Eye (tissue), 1 donor: ENCODE measurements around the gene PNMA8B.
"Not testable (repeated sequence)": the region's sequence is repeated elsewhere in the genome, so short reads cannot be mapped to it uniquely, and the experiment has no call there.

Source experiments
- DNase-seq: peaks from one replicate; pipeline ENCODE4 v3.0.0-alpha.2; 2015

The PNMA8B gene

GRCh38 chr19:46513461-46514236, 18.0 kb upstream of the PNMA8B start:
- peak; percentile 93 for DNase-seq

- DNase-seq, result no peak
These were observed 15.6 kb upstream of the PNMA8B start for GRCh38 chr19:46511237-46511636.

GRCh38 chr19:46508206-46508605, 12.5 kb upstream of the PNMA8B start:
- DNase-seq, result no peak

DNA sequence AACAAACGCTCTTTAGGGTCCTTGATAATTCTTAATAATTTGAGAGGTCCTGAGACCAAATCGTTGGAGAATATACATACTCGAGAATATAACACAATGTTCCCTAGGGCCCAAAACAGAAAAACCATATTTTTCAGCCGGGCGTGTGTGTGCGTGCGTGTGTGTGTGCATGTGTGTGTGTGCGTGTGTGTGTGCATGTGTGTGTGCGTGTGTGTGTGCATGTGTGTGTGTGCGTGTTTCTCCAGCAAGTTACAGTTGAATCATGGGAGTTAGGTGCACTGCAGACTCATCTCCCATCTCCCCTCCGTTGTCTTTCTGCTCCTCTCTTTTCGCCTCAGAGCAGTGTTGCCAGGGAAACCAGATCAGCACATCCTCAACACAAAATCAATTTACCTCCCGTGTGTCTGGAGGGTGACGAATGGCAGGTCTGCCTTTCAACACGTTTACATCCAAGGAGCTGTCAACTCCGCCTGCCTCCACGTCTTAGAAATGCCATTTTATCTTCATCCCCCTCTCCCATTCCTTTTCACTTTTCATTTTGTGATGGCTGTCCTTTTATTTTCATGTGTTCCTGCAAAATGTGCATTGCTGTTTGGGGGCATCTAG, 8.3 kb upstream of the PNMA8B start:
- peak; percentile 68 for DNase-seq

DNA sequence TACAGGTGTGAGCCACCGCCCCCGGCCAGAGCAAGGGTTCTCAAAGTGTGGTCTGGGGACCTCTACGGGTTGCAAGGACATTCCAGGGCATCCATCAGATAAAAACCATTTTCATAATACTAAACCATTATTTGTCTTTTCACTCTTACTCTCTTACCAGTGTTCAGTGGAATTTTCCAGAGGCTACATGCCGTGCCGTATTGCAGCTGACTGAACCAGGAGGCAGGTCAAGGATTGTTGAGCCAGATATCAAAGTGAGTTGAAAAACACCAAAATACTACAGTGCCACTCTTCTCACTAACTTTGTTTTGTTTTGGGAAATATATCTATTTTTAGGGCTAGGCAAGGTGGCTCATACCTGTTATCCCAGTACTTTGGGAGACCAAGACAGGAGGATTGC, 7.2 kb upstream of the PNMA8B start:
- DNase-seq, result no peak

GRCh38 chr19:46499692-46500091, 4.0 kb upstream of the PNMA8B start:
- DNase-seq, result no peak

- DNase-seq, result no peak
These were observed 2.1 kb upstream of the PNMA8B start for GRCh38 chr19:46497773-46498172.

DNA sequence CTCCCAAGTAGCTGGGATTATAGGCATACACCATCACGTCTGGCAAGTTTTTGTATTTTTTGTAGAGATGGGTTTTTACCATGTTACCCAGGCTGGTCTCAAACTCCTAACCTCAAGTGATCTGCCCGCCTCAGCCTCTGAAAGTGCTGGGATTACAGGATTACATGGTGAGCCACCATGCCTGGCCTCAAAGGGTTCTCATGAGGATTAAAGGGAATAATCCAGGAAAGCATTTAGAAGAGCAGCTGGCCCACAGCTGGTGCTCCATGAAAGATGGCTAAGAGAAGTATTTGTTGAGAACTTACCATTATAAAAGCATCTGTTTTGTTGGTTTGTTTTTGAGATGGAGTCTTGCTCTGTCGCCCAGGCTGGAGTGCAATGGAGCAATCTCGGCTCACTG, 1.2 kb upstream of the PNMA8B start:
- not testable (repeated sequence) for DNase-seq

DNA sequence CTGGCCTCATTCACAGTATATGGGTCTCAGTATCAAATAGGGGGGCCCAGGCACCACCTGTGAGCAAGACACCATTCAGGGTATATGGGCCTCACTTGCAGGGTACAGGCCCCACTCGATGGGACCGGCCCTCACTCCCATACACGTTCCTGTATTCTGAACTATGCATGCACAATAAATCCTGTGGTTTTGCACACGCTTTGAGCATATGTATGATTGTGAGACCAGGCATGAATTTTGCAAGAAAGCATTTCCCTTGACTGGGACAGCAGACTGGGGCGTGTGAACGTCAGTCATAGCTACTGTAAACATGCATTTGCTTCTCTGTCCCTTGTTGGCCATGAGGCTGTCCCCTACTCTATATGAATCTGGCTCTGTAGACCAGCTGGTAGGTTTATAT, 637 bp upstream of the PNMA8B start:
- DNase-seq, result no peak

GRCh38 chr19:46494941-46495785, 504 bp downstream of the PNMA8B start:
- no peak for DNase-seq

DNA sequence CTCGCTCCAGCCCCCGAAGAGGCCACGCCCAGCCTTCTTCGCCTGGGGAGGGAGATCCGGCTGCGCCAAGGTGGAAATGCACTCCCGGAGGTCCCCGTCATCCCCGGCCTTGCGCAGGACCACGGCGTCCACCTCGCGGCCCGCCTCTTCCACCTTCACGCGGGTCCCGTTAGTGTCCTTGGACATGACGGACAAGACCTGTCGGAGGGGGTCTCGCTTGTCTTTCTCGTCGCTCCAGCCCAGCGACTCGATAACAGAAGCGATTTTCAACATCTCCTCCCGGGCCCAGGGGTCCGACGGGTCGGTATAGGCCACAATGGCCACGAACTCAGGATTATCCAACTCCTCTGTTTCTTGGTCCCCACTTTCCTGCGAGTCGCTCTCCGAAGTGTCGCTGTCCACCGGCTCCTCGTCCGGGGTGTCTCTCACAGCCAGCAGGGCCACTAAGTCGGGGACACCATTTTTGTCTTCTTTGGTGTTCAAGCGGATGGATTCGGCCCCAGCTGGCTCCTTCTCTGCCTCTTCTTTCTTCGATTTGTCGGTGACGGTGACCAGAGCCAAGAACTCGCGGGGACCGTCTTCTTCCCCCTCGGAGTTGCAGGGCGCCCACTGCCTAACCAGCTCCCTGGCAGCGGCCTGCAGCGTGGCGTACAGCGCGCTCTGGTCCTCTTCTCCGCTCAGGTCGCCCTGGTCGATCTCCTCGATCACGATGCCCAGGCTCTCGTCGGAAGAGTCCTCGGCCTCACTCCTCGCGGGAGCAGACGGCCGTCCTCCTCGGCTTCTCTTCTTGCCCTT, 1.3 kb downstream of the PNMA8B start:
- DNase-seq, result no peak

DNA sequence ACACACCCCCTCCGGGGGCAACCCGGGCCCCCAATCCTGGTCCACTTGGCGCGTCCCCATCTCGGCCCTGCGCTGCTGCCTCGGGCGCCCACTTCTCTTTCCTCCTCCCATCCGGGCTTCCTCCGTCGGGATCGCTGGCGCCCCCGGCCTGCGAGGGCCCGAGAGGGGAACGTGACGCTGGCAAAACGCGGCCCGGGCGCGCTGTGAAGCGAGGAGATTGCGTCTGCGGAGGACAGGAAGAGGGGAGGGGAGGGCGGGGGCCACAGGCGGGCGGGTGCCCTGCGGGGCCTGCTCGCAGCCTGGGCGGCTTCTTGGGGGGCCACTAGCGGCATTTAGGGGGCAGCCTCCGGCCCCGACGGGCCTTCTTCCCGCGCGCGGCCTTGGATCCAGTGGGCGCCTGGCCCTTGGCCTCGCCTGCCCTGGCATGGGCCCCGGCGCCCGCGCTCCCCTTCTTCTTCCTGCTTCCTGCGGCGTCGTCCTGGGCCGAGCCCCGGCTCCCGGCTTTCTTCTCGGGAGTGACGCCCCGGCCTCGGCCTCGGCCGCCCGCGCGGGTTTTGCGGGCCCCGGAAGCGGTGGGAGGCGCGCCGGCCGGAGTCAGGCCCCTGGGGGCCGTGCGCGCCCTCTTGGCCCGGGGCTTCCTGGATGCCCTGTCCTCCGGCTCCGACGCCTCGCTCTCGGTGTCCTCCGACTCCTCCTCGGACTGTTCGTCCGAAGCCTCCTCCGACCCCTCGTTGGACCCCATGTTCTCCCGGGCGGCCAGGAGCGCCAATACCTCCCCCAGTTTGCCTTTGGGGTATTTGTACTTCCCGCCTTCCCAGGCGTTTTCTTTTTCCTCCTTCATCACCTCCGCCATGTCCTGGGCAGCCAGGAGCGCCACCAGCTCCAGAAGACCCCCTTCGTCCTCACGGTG, 2.2 kb downstream of the PNMA8B start:
- peak; percentile 76 for DNase-seq

GRCh38 chr19:46492841-46493235, 2.8 kb downstream of the PNMA8B start:
- no peak for DNase-seq

DNA sequence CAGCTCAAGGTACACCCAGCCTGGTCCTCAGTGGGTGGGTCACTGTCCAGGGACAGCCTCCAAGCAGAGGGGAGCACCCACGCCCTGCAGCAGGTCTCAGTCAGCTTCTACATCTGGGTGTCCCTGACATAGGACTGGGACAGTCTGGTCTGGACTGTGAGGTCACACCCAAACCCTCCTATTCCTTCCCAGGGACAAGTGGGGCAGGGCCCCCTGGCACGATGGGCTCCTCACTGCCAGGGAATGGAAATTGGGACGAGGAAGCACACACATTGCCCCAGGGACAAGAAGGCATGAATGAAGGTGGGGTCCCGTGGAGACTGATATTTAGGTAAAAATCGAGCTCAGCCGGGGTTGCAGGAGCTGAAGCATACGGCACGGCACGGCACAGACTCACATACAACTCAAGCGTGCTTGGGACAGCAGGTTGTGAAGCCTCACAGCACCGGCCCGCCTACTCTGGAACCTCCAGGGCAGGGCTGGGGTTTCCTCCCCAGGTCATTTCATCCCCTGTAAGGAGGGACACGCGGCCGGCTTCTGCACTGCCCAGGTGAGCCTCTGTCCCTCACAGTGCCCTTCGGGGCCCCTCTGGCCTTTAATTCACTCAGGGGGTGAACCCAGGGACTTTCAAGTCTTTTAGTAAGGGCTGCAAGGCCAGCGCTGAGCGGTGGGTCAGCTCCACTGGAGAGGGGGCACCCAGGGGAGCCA, 3.5 kb downstream of the PNMA8B start:
- no peak for DNase-seq

DNA sequence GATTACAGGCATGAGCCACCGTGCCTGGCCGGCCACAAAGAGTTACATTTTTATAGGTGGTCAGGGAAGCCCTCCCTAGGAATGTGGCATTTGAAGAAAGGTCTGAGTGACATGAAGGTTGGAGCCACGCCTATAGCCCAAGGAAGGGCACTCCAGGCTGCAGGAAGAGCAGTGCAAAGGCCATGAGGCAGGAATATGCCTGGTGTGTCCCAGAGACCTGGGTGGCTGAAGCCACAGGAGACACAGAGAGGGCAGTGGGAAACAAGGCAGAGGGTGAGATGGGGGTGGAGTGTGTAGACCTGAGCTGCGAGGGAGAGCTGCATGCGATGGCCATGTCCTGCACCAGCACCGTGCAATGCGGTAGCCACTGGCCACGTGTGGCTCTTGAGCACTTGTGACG, 4.9 kb downstream of the PNMA8B start:
- no peak for DNase-seq

- DNase-seq, result peak; percentile 72
These were observed 6.0 kb downstream of the PNMA8B start for GRCh38 chr19:46489445-46490272.

DNA sequence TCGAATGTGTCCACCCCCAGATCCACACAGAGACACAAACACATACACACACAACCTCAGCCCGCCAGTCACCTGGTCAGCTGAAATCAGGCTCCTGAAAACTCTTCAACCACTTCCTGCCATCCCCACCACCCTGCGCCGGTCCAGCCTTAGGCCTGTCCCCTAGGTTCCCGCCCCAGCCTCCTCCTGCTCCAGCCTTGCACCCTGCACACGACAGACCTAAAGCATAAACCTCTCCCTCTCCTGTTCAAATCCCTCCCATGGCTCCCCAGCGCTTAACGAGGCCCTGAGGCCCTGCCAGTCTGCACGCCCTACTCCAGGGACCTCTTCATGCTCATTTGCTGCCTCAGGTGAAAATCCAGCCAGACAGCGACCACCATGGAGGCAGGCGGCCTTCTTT, 7.1 kb downstream of the PNMA8B start:
- DNase-seq, result no peak

GRCh38 chr19:46487802-46488445, 7.7 kb downstream of the PNMA8B start:
- DNase-seq, result peak; percentile 95

- no peak for DNase-seq
These were observed 8.4 kb downstream of the PNMA8B start for GRCh38 chr19:46487178-46487801.
